ENCODE data around the gene TRIM17. TPM values are rescaled to one million over a fixed set of nuclear protein-coding genes. Genes with fewer than 3 reads are reported as not detected.
A peak's percentile ranks its signal among the peaks of the same experiment; 100 is the strongest.

The TRIM17 gene
- total RNA-seq, 2 donors from 2014 or later: 1.6 to 6.2 TPM

DNA sequence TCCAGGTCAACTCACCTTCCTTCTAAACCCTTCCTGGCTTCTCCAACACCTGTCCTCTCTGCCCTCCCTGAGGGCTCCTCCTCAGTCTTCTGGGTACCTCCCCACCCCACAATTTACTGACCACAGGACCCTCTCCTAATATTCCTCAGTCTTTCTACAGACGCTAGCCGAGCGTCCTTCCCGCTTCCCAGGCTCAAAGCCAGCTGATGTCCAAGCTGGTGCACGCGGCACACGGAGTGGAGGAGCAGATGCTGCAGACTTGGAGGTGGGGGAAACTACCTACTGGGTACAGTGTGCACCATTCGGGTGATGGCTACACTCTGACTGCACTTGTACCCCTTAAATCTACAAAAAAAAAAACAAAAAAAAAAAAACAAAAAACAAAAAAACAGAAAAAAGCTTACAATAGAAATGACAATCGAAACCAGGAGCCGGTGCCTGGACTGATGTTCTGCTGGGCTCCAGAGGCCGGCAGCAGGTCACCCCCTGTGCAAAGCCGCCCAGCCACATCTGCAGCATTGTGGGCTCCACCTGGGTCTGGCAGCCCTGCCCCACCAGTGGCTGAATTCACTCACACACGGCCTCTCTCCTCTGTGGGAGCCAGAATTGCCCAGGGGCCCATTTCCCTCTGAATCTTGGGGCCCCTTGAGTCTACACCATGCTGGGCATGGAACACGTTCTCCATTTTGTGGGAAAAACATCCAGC lies 17.0 kb downstream of the TRIM17 start:
- no peak overlapping the region for H3K27ac Mint-ChIP-seq
- ATAC-seq (replicated peaks in 1 of 2) (no peak), DNase-seq (no peak)
- H3K27me3 Mint-ChIP-seq (ENCODE audit: low read depth): no peaks in the 10 kb centered on the region
- H3K4me3 Mint-ChIP-seq: no peak overlapping the region
- H3K9me3 Mint-ChIP-seq: no peaks in the 10 kb centered on the region
- H3K4me1 Mint-ChIP-seq (ENCODE audit: low read depth): peaks cover 37% of the 10 kb centered on the region
- H3K36me3 Mint-ChIP-seq (ENCODE audit: insufficient read depth in 2 of 2): peaks cover 4 to 9% of the 10 kb centered on the region in 2 donors

DNA sequence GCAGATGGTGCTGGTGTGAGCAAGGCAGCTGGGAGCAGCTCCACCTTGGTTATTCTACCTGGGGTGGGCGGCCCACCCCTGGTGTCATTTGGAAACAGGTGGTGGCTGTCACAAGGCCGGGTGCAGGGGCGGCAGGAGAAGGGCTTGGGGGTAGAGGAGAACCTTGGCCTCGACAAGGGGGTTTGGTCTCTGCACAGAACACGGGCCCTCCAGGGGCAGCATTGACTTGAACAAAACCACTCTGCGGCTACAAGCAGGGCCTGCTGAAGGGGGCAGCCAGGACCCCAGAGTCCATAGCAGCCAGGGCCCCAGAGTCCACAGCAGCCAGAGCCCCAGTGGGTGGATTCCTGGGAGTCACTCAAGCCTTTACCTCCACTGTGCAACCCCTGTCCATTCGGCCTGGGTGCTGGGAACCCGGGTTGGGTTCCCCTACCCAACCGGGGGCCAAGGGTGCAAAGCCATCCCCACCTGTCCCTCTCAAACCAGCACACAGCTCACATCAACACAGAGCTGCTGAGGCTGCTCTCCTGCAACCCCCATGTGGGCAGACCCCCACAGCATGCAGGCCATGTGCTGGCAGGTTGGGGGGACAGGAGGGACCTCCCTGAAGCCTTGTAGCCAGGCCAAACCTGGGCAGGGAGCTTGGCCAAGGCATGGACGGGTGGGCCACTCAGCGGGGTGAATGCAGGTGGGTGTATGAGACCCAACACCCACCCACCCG lies 17.8 kb downstream of the TRIM17 start:
- DNase-seq (no peak), ATAC-seq (replicated peaks in 1 of 2) (no peak)
- Mint-ChIP-seq H3K27ac (no peak overlapping the region), H3K27me3 (ENCODE audit: low read depth) (no peaks in the 10 kb centered on the region), H3K36me3 (ENCODE audit: insufficient read depth in 2 of 2) (peaks cover 4 to 9% of the 10 kb centered on the region in 2 donors), H3K4me1 (ENCODE audit: low read depth) (peaks cover 29% of the 10 kb centered on the region), H3K4me3 (no peak overlapping the region), H3K9me3 (no peaks in the 10 kb centered on the region)

DNA sequence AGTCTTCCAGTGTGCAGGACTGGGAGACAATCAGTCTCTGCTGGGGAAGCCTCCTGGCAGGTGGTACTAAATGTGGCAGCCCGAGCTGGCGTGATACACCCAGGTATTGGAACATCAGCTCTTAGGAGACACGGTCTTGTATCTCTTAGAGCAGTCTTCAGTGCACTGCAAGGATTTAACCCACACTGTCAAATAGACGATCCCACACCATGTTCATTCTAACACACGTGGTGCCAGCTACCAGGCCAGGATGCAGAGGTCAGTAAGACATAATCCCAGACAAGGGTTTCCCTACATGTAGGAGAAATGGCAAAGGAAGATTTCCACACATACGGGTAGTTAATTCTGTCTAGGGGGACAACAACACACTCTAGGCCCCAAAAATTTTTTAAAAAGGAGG lies 18.7 kb downstream of the TRIM17 start:
- H3K27me3 Mint-ChIP-seq (ENCODE audit: low read depth): no peaks in the 10 kb centered on the region
- peaks cover 3 to 4% of the 10 kb centered on the region in 2 donors for H3K36me3 Mint-ChIP-seq (ENCODE audit: insufficient read depth in 2 of 2)
- no peak for DNase-seq
- no peak for ATAC-seq (replicated peaks in 1 of 2)
- H3K27ac Mint-ChIP-seq: peak overlapping the region; percentile 18
- H3K4me1 Mint-ChIP-seq (ENCODE audit: low read depth): peaks cover 20% of the 10 kb centered on the region
- no peak overlapping the region for H3K4me3 Mint-ChIP-seq
- no peaks in the 10 kb centered on the region for H3K9me3 Mint-ChIP-seq

DNA sequence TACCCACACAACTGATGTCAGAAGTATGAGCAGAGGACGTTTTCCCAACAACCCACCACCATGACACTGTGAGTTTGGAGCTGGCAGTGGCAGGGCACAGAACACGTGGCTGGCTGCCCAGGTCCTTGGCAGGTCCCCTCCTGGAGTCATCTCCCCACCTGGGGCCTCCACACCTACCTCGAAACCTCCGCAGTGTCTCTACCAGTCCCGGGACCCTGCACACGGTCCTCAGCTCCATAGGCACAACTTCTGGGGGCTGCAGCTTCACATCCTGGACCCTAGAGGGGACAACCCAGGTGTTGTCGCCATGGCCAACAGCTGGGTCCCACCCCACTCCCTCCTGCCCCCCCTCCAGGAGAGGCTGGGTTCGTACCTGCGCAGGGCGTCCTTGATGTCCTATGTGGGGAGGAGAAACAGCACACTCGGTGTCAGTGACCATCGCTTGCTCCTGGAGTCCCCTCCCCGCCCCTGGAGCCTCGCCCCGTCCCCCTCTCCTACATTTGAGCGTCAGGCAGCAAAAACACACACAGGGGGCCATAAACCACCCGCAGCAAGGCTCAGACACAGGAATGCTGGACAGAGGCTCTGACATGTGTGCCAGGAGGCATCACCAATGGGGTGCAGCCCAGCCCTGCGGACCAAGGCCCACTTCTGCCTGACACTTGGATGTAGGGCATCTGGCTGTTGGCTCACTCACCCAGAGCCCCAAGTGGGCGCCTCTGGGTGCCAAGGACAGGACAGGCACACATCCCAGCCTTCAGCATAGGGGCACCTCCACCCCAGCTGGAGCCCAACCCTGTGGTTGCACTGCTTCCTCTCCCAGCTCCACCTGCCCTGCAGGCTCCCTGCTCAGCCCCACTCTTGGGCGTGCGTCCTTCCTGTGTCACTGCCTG lies 19.6 kb downstream of the TRIM17 start:
- no peaks in the 10 kb centered on the region for H3K27me3 Mint-ChIP-seq (ENCODE audit: low read depth)
- no peaks in the 10 kb centered on the region for H3K9me3 Mint-ChIP-seq
- DNase-seq (no peak), ATAC-seq (replicated peaks in 1 of 2) (no peak)
- peak overlapping the region; percentile 49 for H3K27ac Mint-ChIP-seq
- H3K4me1 Mint-ChIP-seq (ENCODE audit: low read depth): peaks cover 11% of the 10 kb centered on the region
- no peak overlapping the region for H3K4me3 Mint-ChIP-seq
- H3K36me3 Mint-ChIP-seq (ENCODE audit: insufficient read depth in 2 of 2): peaks cover 3 to 4% of the 10 kb centered on the region in 2 donors

DNA sequence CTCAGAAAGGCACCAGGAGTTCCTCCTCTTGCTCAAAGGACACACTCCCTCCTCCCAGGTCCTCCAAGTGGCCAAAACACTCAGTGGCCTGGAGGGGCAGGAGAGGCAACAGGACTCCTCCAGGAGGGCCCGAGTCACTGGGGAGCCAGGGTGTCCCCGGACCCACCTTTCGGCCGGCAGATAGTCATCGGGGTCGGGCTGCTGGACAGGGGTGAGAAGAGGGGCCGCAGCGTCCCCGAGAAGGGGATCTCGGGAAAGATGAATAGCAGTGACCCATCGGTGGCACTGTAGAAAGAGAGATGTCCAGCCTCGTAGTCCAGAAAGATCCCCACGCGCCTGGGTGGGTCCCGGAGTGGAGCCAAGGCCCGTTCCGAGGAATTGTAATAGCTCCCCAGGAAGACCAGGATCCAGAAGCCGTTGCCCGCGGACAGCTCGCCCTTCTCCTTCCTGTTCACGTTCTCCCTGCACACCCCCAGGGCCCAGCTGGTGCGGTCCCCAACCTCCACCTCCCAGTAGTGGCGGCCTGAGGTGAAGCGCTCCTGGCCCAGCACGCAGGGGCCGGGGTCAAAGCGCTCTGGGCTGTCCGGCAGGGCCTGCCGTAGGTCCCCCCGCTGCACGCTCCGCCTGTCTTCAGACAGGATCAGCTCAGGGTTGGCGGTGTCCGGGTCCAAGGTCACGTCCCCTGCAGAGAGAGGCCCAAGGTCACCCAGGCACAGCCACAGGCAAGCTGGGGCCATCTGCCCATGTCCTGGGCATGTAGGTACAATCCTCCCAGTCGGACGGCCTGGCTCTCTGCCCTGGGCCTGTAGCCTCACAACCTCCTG lies 21.9 kb downstream of the TRIM17 start:
- no peaks in the 10 kb centered on the region for H3K27me3 Mint-ChIP-seq (ENCODE audit: low read depth)
- no peaks in the 10 kb centered on the region for H3K9me3 Mint-ChIP-seq
- H3K4me3 Mint-ChIP-seq: no peak overlapping the region
- ATAC-seq (replicated peaks in 1 of 2) (no peak), DNase-seq (no peak)
- no peaks in the 10 kb centered on the region for H3K4me1 Mint-ChIP-seq (ENCODE audit: low read depth)
- peaks cover 2 to 3% of the 10 kb centered on the region in 2 donors for H3K36me3 Mint-ChIP-seq (ENCODE audit: insufficient read depth in 2 of 2)
- no peak overlapping the region for H3K27ac Mint-ChIP-seq

DNA sequence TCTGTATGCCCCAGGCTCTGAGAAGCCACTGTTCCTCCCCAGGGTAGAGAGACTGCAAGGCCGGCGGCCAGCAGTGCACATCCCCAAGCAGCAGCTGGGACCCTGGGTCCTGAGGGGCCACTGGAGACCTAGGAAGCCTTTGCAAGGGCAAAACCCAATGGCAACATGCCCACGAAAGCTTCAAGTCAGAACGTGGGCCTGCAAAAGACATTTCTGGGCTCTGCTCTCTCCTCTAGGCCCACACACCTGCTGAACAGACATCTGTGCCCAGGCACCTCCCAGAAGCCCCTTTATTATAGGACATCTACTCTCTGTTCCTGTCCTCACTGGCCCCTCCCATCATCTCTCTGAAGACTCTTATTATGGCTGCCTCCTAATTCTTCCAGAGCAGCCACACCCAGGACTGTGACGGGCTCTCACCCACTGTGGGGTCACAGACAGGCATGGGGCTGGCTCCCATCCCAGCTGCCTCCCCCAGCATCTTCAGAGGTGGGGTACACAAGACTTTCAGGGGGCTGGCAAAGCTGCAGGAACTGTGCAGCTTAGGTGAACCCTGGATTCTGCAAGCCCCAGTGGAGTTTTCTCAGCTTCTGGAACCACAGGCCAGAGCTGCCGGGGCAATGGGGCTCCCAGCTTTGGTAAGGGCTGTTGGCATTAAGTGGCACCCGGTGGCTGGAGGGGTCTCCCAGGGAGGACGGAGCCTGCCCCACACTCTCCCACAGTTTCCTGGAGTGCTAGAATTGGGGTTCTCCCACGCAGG lies 22.7 kb downstream of the TRIM17 start:
- DNase-seq (no peak), ATAC-seq (replicated peaks in 1 of 2) (no peak)
- H3K27ac Mint-ChIP-seq: no peak overlapping the region
- H3K27me3 Mint-ChIP-seq (ENCODE audit: low read depth): no peaks in the 10 kb centered on the region
- no peak overlapping the region for H3K4me3 Mint-ChIP-seq
- H3K36me3 Mint-ChIP-seq (ENCODE audit: insufficient read depth in 2 of 2): peaks cover 2 to 3% of the 10 kb centered on the region in 2 donors
- no peaks in the 10 kb centered on the region for H3K4me1 Mint-ChIP-seq (ENCODE audit: low read depth)
- no peaks in the 10 kb centered on the region for H3K9me3 Mint-ChIP-seq

- DNase-seq: no peak
- peak overlapping the region; percentile 28 for H3K27ac Mint-ChIP-seq
- H3K4me3 Mint-ChIP-seq: no peak overlapping the region
- peaks cover 2 to 3% of the 10 kb centered on the region in 2 donors for H3K36me3 Mint-ChIP-seq (ENCODE audit: insufficient read depth in 2 of 2)
- H3K9me3 Mint-ChIP-seq: no peaks in the 10 kb centered on the region
- ATAC-seq (replicated peaks in 1 of 2): peak in 1 of 2 donors; percentile 23
- H3K27me3 Mint-ChIP-seq (ENCODE audit: low read depth): no peaks in the 10 kb centered on the region
- no peaks in the 10 kb centered on the region for H3K4me1 Mint-ChIP-seq (ENCODE audit: low read depth)
These were observed 23.4 kb downstream of the TRIM17 start for GRCh38 chr1:228393268-228393701.

- ATAC-seq (replicated peaks in 1 of 2): no peak
These were observed 24.3 kb downstream of the TRIM17 start for GRCh38 chr1:228392111-228392936.

DNA sequence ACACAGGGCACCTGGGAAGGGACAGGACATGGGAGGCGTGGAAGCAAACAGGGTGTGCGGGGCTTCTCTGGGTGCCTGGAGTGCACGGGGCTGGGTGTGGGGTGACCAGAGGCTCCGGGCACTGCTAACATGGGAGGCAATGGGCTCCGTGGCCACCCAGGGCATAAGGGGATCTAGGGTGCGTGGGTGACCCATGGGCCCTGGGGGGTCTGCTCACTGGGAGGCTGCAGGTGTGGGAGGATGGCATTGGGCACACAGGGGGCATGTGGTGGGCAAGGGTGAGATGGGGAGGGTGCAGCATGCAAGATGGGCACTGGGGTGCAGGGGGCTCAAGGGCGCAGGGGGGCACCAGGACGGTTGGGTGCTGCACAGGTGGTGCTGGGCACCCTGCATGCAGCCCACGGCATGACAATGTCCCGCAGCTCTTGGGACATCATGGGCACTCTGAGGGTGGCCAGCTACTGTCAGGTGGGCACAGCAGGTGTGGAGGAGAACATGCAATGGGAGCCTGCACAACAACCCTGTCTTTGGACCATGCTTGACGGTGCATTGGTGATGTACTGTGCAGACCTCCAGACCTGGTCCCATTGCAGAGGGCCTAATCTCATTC lies 25.1 kb downstream of the TRIM17 start:
- Mint-ChIP-seq H3K27ac (no peak overlapping the region), H3K36me3 (ENCODE audit: insufficient read depth in 2 of 2) (peaks cover 0 to 3% of the 10 kb centered on the region in 2 donors), H3K4me1 (ENCODE audit: low read depth) (no peaks in the 10 kb centered on the region), H3K27me3 (ENCODE audit: low read depth) (no peaks in the 10 kb centered on the region), H3K9me3 (no peaks in the 10 kb centered on the region), H3K4me3 (no peak overlapping the region)
- ATAC-seq (replicated peaks in 1 of 2) (peak; percentile 10 to 36), DNase-seq (no peak)

More at GRCh38 chr1:228392111-228392936, 24.3 kb downstream of the TRIM17 start:
- no peak overlapping the region for H3K27ac Mint-ChIP-seq
- no peak for DNase-seq
- H3K9me3 Mint-ChIP-seq: no peaks in the 10 kb centered on the region
- peaks cover 0 to 3% of the 10 kb centered on the region in 2 donors for H3K36me3 Mint-ChIP-seq (ENCODE audit: insufficient read depth in 2 of 2)
- no peaks in the 10 kb centered on the region for H3K27me3 Mint-ChIP-seq (ENCODE audit: low read depth)
- H3K4me3 Mint-ChIP-seq: no peak overlapping the region
- no peaks in the 10 kb centered on the region for H3K4me1 Mint-ChIP-seq (ENCODE audit: low read depth)

DNA sequence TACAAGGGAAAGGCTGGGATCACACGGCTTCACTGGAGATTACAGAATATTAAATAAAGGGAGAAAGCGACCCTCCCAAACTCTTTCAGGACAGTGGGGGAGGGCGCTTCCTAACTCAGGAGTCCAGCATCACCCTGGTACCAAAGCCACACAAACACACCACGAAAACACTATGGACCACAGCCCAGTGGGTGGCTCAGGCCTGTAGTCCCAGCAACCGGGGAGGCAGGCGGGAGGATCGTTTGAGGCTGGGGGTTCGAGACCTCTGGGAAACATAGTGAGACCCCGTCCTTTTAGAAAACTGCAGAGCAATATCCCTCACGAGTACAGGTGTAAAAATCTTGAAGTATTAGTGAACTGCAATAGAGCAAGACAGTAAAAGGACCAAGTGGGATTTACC lies 26.0 kb downstream of the TRIM17 start:
- Mint-ChIP-seq H3K4me3 (no peak overlapping the region), H3K4me1 (ENCODE audit: low read depth) (no peaks in the 10 kb centered on the region), H3K9me3 (no peaks in the 10 kb centered on the region), H3K27ac (no peak overlapping the region), H3K27me3 (ENCODE audit: low read depth) (no peaks in the 10 kb centered on the region), H3K36me3 (ENCODE audit: insufficient read depth in 2 of 2) (no peaks in the 10 kb centered on the region)
- DNase-seq: no peak
- no peak for ATAC-seq (replicated peaks in 1 of 2)

GRCh38 chr1:228387321-228387720 lies 29.3 kb downstream of the TRIM17 start:
- Mint-ChIP-seq H3K4me3 (no peak overlapping the region), H3K36me3 (ENCODE audit: insufficient read depth in 2 of 2) (no peaks in the 10 kb centered on the region), H3K4me1 (ENCODE audit: low read depth) (no peaks in the 10 kb centered on the region), H3K27ac (no peak overlapping the region), H3K9me3 (no peaks in the 10 kb centered on the region), H3K27me3 (ENCODE audit: low read depth) (peaks cover 6% of the 10 kb centered on the region)
- DNase-seq (no peak), ATAC-seq (replicated peaks in 1 of 2) (no peak)

Data from activated T-cell treated with anti-CD3 and anti-CD28 coated beads, Interleukin-2, amount 50 U/mL, for 72 hours (primary cell).